ENCODE data around the gene PIGZ.

PIGZ gene

GRCh38 chr3:196914866-196915265 is 53.8 kb downstream of the PIGZ start:
- DNase-seq (ENCODE audit: low spot score): no peak

DNA sequence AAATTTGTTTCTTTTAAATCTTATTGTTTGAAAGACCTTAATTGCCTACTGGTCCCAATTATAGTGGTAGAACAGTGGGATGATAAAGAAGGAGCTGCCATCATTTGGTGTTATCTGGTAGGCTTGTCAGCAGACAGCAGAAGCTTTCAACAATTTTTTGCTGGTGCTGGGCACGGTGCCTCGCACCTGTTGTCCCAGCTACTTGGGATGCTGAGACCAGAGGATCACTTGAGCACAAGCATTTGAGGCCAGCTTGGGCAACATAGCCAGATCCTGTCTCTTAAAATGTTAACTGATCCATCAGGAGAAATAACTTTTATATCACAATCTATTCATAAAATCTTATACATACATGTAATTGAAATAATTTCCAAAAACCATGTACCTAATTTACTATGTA is 64.9 kb downstream of the PIGZ start:
- DNase-seq (ENCODE audit: low spot score): no peak

DNA sequence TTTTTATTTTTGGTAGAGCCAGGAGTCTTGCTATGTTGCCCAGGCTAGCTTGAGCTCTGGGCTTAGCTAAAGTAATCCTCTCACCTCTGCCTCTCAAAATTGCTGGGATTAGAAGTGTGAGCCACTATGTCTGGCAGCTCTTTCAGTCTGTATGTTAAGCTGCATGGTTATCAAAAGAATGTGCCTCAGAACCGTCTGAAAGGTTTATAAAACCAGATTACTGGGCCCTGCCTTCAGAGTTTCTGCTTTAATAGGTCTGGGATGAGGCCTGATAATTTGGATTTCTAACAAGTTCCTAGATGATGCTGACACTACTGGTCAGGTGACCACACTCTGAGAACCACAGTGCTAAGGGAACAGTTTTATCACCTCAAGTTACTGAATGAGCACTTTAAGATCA is 66.3 kb downstream of the PIGZ start:
- no peak for DNase-seq (ENCODE audit: low spot score)

DNA sequence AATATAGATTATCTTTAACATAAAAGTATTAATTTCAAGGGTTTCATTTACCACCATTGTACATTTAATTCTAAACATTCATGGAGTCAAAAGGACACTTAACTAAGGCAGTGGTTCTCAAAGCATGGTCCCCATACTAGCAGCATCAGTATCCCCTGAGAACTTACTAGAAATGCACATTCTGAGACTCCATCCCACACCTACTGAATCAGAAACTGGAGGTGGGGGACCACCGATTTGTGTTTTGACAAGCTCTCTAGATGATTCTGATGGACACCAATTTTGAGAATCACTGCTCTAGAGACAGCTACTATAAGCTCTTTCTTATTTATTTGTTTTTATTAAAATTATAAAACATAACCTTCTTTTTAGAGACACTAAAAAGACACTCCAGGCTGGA is 66.9 kb downstream of the PIGZ start:
- no peak for DNase-seq (ENCODE audit: low spot score)
